Amniotic stem cell (primary cell): ENCODE data around the gene FARSB.
"Not testable (repeated sequence)": the region's sequence is repeated elsewhere in the genome, so short reads cannot be mapped to it uniquely, and the experiment has no call there.

Source experiments
- DNase-seq: peaks from one replicate; lab custom pipeline; 2025; lab: John Stamatoyannopoulos, UW

FARSB gene

DNA sequence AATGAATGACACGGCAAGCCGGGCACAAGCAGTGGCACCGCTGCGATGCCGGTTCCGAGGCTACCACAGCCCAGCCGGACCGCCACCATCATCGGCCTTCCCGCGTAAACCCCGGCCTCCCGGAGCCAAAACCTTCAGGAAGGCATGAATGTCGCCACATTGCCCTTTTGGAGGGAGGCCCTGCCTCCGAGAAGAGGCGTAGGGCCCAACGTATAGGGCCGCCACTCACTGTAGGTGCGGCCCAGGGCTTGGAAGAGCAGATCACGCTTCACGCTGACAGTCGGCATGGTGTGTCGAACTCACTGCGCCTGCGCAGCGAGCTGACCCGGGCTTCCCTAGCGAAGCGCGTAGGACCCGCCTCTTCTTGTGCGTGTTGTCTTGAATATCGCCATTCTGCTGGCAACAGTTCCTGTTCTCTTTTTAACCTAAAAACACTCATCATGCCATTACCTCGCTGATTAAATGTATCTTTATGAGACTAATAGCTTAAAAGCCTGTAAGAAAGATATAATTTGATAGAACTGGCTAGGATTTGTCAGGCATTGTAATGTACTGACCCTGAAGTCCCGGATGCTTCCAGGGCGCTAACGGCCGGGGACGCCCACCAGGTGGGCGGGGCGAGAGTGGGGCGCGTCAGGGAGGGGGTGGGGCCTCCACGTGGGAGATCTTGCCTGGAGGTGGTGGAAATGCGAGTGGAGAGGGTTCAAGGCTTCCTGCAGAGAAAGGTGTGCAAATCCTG lies at the start of gene FARSB:
Gene FARSB (minus strand): TSS at position 306 of the 739 bp plus-strand sequence. CDS start 19 bp downstream, at position 287.
- peak; percentile 91 for DNase-seq

DNA sequence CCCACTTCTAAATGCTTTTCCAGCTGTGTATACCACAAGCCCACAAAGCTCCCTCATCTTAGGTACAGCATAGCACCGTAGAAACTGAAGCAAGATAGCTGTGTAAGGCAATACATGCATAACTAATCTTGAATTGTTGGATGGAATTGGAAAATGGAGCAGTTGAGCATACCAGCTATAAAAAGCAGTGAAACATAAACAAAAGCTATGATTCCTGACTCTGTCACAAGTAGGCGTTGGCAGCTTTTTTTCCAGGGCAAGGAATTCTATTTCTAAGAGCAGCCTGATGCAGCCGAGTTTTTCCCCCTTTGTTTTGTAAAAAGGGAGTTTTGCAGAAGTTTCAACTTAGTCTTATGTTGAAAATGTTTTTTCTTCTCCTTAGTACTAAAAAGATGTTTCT lies 48.0 kb upstream of the FARSB start:
- DNase-seq, result peak; percentile 33

DNA sequence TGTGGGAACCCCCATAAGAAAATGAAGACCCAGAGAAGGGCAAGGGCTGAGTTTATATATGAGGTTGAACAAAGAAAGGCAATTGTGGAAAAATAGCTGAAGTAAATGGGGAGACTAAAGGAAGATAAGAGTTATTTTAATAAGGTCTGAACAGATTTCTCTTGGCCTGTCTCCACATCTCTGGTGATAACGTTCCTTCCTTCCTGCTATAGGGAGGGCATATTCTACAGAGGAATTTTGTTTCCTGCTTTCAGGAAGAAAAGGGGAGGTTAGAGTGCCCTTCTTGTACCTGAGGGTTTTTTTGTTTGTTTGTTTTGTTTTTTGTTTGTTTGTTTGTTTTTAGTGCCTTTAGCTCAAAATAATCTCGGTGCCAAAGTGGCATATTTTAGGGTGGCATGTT lies 47.2 kb upstream of the FARSB start:
- no peak for DNase-seq

DNA sequence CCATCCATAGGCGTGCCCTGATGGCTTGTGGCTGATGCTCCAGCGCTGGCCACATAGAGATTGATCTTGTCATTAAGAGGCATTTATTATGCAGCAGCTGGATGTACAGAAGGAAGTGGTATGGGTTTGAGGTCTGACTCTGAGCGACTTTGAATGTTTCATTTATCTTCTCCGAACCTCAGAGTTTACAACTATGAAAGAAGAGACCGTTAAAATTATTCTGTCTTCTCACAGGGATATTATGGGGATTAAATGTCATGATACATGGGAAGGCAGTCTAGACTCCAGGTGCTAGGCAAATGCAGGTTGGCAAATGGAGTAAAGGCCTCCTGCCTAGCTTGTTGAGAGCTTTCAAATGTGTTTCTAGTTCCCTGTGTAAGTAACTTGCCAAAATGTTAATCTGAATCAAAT lies 45.8 kb upstream of the FARSB start:
- no peak for DNase-seq

DNA sequence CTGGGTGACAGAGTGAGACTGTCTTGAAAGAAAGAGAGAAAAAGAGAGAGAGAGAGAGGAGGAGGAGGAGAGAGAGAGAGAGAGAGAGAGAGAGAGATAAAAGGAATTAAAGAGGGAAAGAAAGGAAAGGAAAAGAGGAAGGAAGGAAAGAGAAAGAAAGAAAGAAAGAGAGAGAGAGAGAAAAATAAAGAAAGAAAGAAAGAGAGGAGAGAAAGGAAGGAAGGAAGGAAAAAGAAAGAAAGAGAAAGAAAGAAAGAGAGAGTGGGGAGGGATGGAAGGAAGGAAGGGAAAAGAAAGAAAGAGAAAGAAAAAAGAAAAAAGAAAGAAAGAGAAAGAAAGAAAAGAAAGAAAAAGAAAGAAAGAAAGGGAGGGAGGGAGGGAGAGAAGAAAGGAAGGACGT lies 45.3 kb upstream of the FARSB start:
- DNase-seq, result no peak

DNA sequence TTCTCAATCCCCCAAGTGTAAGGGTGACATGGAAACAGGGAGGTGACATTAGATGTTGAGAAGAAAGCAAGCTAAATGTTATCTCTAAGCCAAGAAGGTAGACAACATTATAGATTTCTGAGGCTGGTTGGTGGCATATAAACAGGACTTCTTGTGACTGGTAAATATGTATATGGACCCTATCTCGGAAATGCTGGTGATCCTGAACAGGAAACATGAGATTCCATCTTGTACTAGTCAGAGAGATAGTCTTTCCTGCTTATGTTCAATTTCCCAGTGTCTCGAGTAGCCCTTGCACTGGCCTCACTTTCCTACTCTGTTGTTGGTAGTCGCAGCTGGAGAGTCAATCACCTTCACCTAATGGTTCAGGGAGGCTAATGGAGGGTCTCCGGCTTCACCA lies 42.4 kb upstream of the FARSB start:
- DNase-seq, result no peak

DNA sequence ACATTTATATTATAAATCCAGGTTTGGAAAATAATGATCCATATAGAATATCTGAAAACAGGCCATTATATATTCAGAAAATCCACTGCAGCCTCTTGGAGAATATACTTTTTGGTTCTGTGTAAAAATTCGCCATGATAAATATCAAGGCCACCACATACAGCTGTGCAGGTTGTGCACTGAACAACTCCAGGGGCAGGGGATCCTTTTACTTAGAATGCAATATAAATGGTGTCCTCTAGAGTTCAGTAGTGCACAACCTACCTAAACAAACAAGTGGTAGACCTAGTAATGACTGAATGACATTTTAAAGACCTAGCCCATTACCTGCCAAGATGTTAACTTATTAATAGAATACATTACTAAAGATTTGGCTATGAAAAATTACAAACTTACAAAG lies 37.9 kb upstream of the FARSB start:
- DNase-seq, result no peak

DNA sequence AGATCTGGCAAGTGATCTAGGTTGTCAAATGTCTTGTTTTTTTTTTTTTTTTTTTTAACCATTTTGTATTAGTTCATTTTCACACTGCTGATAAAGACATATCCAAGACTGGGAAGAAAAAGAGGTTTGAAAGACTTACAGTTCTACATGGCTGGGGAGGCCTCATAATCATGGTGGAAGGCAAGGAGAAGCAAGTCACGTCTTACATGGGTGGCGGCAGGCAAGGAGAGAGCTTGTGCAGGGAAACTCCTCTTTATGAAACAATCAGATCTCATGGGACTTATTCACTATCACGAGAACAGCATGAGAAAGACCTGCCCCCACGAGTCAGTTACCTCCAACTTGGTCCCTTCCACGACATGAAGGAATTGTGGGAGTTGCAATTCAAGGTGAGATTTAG lies 37.5 kb upstream of the FARSB start:
- not testable (repeated sequence) for DNase-seq

DNA sequence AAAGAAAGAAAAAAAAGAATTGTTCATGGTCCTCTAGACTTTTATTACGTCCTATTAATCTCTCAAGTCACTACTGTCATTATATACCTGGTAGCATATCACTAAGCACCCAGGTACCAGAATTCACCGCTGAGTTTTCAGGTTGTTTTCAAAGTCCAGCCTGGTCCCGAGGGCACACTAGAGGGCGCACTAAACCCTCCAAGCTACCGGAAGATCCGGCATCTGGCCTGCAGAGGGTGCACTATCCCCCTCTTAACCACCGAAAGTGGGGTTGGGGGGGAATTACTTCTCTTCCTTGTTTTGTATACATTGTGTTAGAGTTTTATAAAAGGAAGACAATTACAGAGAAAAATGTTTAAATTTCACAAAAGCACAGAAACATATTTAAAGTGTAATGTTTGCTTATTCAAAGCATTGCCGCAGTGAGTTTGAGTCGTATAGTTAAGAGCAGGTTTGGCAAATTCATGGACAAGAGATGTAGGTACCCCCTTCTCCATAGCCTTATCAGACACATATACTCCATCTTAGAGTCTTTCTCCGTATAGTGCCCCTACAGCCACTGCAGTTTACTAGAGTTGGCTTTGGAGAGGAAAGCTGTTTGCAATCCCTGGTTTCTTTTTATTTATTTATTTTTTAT lies 34.8 kb upstream of the FARSB start:
- DNase-seq, result peak; percentile 42

DNA sequence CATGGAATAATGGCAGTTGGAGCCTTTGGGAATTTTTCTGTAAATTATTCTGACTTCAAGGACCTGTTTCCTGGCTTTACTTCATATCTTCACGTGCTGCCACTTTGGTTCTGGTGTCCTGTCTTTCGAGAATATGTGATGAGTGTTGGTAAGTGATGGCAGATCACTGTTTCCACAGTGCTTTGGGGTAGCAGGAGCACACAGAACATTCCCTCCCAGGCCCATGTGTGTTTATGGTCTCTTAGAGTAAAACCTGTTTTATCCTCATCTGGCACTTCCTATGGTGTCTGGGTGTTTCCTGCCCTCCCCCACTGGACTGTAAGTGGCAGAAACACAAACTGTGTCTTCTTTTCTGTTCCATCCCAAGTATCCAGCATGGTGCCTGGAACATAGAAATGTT lies 33.4 kb upstream of the FARSB start:
- no peak for DNase-seq

DNA sequence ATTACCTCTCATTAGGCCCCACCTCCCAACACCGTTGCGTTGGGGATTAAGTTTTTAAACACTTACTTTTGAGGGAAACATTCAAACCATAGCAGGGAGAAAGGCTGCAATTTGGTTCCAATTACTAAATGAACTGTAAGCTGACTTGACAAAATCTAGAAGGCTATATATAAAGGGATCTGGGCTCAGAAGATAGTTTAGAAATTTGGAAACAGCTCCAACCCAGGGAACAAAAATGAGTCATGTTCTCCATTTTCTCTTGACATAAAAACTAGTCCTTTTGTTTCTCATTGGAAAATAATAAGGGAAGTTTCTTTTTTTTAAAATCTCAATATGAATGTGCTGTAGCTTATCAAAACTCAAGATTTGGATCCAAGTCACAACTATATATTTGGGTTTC lies 33.0 kb upstream of the FARSB start:
- no peak for DNase-seq

DNA sequence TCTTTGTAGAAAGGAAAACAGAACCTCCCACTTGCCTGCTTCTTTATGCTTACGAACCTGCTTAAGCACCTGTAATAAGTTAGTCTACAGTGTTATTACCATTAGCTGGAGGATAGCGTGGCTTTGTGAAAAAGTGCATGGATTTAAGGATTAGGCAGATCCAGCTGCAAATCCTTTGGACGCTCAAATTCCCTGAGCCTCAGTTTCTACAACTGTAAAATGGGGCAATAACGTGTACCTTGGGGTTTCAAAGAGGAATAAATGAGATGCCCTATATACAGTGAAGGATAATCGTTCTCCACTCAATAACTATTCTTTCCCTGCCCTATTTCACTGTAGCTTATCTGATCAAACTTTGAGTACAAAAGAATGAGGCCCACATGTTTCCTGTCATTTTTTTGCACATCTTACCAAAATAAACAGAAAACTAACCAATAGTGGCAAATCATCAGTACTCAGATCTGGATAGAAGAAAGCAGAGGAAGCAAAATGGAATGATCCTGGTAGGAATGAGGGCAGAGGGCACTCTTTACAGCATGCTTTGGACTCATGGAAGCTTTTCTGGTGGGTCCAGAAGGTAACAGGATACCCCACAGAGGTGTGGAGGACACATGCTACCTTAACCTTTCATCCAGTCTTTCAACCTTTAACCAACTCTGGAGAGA lies 30.3 kb upstream of the FARSB start:
- no peak for DNase-seq

DNA sequence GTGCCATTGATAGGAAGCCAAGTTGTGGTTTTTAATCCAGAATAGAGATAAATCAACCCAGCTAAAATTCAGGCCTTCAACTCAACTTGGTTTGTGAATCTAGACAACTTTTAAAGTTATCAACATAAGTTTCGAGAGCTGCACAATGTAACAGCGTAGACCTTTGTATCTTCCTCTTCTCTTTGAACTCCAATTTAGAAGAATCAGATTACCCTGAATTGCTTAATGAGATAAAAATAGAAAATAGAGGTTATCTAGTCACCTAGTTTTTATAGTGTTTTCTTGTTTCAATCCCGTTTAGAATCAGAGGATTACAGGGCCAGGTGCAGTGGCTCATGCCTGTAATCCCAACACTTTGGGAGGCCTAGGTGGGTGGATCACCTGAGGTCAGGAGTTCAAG lies 27.9 kb upstream of the FARSB start:
- no peak for DNase-seq

DNA sequence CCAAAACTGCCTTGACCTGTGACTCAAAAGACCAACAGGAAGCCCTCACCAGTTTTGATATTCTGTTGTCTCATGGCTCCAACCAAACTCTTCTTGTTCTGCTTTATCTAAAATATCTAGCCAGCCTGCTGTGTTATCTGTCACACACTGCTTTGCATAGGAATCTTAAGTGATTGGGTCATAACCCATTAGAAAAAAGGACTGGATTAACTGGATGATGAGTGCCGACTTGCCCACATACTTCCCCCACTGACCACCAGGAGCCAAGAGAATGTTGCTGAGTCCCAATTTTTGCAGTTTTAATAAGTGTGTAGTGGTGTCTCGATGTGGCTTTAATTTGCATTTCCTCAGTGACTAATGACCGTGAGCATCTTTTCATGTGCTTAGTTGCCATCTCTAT lies 22.1 kb upstream of the FARSB start:
- no peak for DNase-seq

DNA sequence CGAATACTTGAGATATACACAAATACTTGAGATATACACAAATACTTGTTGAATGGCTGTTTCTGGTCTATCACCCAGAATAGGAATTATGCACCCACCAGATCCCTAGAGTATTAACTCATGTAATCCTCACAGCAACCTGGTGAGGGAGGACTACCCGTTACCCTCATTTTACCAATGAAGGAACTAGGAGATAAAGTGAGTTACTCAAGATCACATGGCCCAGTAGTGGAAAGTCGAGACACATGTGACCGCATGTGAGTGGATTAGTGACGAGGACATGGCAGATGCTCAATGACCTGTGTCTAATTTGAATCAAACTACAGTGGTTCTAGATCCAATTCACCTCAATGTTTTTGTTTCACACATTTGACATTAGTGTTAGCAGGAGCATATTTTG lies 18.0 kb upstream of the FARSB start:
- DNase-seq, result no peak

DNA sequence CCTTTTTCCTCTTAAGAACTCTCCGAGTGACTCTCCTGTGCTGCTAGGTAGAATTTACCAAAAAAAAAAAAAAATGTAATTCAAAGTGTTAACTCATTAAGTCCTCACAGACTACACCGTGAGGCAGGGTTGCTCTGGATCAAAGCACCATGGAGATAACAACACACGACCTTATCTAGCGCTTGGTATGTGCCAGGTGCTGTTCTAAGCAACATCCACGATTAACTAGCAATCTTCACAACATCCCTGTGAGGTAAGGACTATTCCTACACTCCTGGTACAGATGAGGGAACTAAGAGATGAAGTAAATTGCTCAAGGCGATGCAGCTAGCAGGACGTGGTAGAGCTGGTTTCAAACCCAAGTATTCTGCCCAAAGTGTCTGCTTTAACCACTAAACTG lies 17.4 kb upstream of the FARSB start:
- no peak for DNase-seq

DNA sequence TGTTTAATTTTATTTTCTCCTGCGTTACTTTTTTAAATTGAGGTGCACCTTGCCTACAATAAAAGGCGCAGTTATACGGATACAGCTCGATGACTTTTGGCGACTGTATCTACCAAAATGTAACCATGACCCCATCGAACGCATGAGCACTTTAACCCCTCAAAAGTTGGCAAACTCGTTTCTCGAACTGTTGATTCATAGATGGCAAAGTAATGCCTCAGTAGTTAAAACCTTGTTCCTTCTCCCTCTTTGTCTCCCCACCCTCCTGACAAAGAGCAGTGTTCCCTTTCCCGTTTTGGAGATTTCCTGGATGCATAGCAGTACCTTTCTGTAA lies 16.1 kb upstream of the FARSB start:
- no peak for DNase-seq

DNA sequence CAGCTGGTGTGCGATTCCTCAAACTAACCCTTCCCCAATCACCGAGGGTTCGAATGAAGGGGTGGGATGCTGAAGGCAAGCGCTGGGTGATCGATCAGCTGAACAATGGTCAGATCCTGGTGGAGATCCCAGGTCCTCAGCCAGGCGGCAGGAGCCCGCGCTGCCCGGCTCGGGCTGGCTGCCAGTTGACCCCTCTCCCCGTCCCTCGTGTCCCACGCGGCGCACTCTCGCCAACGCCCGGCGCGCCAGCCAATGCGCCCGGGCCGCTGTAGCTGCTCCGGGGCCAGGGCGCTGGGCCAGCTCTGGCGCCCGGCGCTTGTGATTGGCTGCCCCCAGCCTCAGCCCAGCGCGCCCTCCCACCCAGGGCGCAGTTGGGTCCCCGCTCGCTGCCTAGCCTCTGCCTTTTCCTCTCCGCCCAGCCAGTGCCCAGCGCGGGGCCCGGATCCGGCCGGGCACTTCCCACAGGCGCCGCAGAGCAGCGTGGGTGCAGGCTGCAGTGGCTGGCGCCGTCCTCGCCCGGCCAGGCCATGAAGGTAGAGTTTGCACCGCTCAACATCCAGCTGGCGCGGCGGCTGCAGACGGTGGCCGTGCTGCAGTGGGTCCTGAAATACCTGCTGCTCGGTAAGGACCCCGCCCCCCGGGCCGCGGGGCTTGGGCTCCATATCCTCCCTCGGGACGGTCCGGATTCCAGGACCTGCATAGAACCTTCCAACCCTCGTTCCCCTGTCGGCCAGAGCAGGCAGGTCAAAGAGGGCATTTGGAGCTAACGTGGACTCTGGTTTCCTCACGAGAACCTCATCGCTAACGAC lies 15.6 kb upstream of the FARSB start, which contains the start of gene MOGAT1:
Gene MOGAT1 (plus strand): TSS at position 400 of the 809 bp plus-strand sequence. CDS start 128 bp downstream, at position 528.
- no peak for DNase-seq

DNA sequence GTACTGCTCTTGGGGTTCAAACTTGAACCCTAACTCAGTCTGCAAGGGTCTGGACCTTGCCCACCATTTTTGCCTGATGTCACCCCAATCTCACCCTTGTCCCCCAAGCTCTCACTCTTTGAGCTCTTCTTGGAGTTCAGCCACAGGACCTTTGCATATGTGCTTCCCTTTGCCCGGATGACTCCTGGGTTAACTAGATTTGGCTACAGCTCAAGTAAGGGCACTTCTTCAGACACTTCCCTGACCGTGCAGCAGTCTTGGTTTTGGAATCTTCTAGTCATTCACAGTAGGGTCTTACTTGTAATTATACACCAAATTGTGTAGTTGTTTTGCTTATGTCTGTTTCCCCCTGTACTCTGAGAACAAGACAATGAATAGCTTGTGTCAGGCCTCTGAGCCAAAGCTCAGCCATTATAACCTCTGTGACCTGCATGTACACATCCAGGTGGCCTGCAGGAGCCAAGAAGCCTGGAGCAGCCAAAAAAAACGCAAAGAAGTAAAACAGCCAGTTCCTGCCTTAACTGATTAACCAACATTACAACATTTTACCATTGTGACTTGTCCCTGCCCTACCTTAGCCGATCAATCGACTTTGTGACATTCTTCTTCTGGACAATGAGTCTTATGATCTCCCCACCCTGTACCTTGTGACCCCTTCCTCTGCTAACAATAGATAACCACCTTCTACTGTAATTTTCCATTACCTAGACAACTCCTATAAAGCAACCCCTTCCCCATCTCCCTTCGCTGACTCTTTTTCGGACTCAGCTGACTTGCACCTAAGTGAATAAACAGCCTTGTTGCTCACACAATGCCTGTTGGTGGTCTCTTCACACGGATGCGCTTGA lies 14.5 kb upstream of the FARSB start:
- no peak for DNase-seq

DNA sequence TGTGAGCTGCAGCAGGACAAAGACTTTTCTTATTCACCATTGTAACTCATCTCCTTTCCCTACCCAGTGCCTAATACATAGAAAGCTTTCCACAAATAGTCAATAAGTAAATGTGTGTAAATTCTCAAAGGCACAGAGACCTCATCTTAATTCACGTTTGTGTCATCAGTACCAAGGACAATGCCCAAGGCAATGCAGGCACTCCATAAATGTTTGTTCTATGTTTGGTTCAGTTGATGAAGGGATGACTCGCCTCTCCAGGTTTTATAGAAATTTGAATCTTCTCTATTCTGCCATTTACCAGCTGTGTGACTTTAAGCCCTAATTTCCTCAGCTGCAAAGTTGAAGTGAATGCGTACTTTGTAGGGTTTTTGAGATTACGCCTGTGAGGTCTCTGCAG lies 13.5 kb upstream of the FARSB start:
- DNase-seq, result no peak

DNA sequence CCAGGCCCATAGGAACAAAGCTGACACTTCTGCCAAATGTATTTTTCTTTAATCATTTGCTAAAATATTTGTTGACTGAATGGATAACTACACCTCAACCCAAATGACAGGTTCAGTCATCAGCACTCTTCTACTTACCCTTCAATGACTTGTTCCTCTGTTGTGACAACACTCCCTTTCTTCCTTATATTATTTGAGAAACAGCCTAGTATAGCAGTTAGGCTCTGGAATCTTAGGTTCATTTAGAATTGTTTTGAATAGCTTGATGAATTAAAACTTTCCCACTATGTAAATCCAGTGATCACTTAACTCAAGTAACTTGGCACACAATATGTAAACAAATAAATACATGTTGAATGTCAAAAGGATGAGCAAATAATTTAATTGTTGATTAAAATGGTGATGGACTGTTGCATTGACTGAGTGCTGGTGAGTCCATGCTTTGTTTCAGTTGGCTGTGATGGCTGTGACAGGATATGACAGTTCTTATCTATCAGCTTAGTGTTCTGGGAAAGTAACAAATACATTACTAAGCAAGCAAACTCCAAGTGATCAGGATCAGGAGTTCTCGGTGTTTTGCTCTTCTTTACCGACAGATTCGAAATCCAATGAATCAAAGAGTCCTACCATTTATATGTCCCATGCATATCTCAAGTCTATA lies 12.7 kb upstream of the FARSB start:
- DNase-seq, result no peak
